Common myeloid progenitor, CD34-positive (primary cell): ENCODE data around the gene PITPNM2.
A peak's percentile ranks its signal among the peaks of the same experiment; 100 is the strongest.

Experiments
- CTCF ChIA-PET: fragments of 350-600 bp; sonication (Branson Sonifier 250); formaldehyde crosslinking; loops from one replicate; lab custom pipeline; 2021; ENCODE audit warnings: antibody characterized with exemption; lab: Charles Lee
- POLR2A ChIA-PET: fragments of 350-600 bp; sonication (Branson Sonifier 250); formaldehyde crosslinking; loops from one replicate; lab custom pipeline; 2021; ENCODE audit warnings: antibody characterized with exemption; lab: Charles Lee
- DNase-seq, 3 donors: peaks; one replicate each; pipeline versions ENCODE4 v3.0.0 to v3.0.0-alpha.2; 2013
- H3K27ac ChIP-seq, 2 experiments: 1 replicate in 1 of 2; 2 replicates in 1 of 2; pipeline ENCODE4 v1.7.0; 2013; ENCODE audit warnings: inconsistent platforms in 2 of 2, low read length in 2 of 2, mild to moderate bottlenecking in 2 of 2, low read depth in 1 of 2, moderate library complexity in 1 of 2; ENCODE audit not compliant: severe bottlenecking in 2 of 2, insufficient read depth in 1 of 2, poor library complexity in 1 of 2
- H3K27me3 ChIP-seq, 5 experiments: replicated peaks in 2 of 5; 1 replicate in 3 of 5; 2 replicates in 2 of 5; pipeline versions ENCODE4 v1.6.1 to v1.7.0; 2013; ENCODE audit warnings: low read length in 4 of 5, mild to moderate bottlenecking in 2 of 5, moderate library complexity in 2 of 5, inconsistent platforms in 1 of 5; ENCODE audit not compliant: insufficient read depth in 5 of 5, control insufficient read depth in 4 of 5
- H3K36me3 ChIP-seq, 4 experiments: 1 replicate in 2 of 4; 2 replicates in 2 of 4; pipeline versions ENCODE4 v1.6.1 to v1.7.0; 2013; ENCODE audit warnings: low read length in 3 of 4, control low read depth in 1 of 4, mild to moderate bottlenecking in 1 of 4; ENCODE audit not compliant: control insufficient read depth in 4 of 4, insufficient read depth in 4 of 4
- H3K4me1 ChIP-seq, 4 experiments: 1 replicate in 3 of 4; 2 replicates in 1 of 4; pipeline versions ENCODE4 v1.6.1 to v1.7.1; 2013; ENCODE audit warnings: low read length in 3 of 4, mild to moderate bottlenecking in 3 of 4, control low read depth in 1 of 4, inconsistent platforms in 1 of 4, moderate library complexity in 1 of 4; ENCODE audit not compliant: control insufficient read depth in 4 of 4, insufficient read depth in 4 of 4; ENCODE audit errors: control extremely low read depth in 1 of 4
- H3K4me3 ChIP-seq, 7 experiments: 1 replicate in 4 of 7; 2 replicates in 3 of 7; pipeline versions ENCODE4 v1.5.1 to v1.7.0; 2013; ENCODE audit warnings: mild to moderate bottlenecking in 7 of 7, low read length in 6 of 7, moderate library complexity in 6 of 7, inconsistent platforms in 2 of 7, low read depth in 2 of 7, control low read depth in 1 of 7; ENCODE audit not compliant: insufficient read depth in 4 of 7, control insufficient read depth in 1 of 7; ENCODE audit errors: extremely low read depth in 1 of 7
- H3K9me3 ChIP-seq, 5 experiments: 1 replicate in 4 of 5; 2 replicates in 1 of 5; pipeline versions ENCODE4 v1.6.1 to v1.7.1; 2013; ENCODE audit warnings: low read length in 4 of 5, mild to moderate bottlenecking in 2 of 5, inconsistent platforms in 1 of 5, low read depth in 1 of 5, moderate library complexity in 1 of 5; ENCODE audit not compliant: control insufficient read depth in 4 of 5, insufficient read depth in 2 of 5; ENCODE audit errors: control extremely low read depth in 1 of 5
- WGBS: methylation state at CpG from one replicate; pipeline ENCODE4 v1.1.5; 2013; ENCODE audit not compliant: insufficient coverage; 5-methylcytosine and 5-hydroxymethylcytosine counted together

The PITPNM2 gene

GRCh38 chr12:123140676-123141614 is 9.9 kb downstream of the PITPNM2 start:
- ChIA-PET CTCF (interaction anchor here (1.3 to 3.6 kb wide), 5 partner anchors 7 to 97 kb away, joined by 3 to 31 read pairs (median 5); partner anchors contain the start of gene PITPNM2), POLR2A (interaction anchor here (0.5 to 0.6 kb wide), 2 partner anchors 31 to 166 kb away, joined by 3 to 8 read pairs; partner anchors contain the start of gene OGFOD2)
- no peak overlapping the region for H3K4me3 ChIP-seq
- H3K36me3 ChIP-seq = no peaks in the 10 kb centered on the region
- H3K27me3 ChIP-seq = no peaks in the 10 kb centered on the region
- no peaks in the 10 kb centered on the region for H3K9me3 ChIP-seq
- H3K27ac ChIP-seq = peak overlapping the region in 1 of 2 experiments; percentile 44
- peaks cover 0 to 47% (median 41%) of the 10 kb centered on the region in 4 experiments for H3K4me1 ChIP-seq
- WGBS = 100% methylated on average over 4 of the region's 6 CpGs
- DNase-seq = no peak

GRCh38 chr12:123139926-123140675 is 10.8 kb downstream of the PITPNM2 start:
- ChIA-PET POLR2A (interaction anchor here (0.5 to 0.6 kb wide), 2 partner anchors 32 to 165 kb away, joined by 3 to 8 read pairs; partner anchors contain the start of gene OGFOD2), CTCF (interaction anchor here (1.3 to 2.0 kb wide), 4 partner anchors 10 to 75 kb away, joined by 3 to 5 read pairs (median 4); partner anchors contain the start of gene PITPNM2)
- DNase-seq = no peak
- Histone ChIP-seq H3K27me3 (no peaks in the 10 kb centered on the region), H3K36me3 (no peaks in the 10 kb centered on the region), H3K4me1 (peaks cover 0 to 44% (median 41%) of the 10 kb centered on the region in 4 experiments), H3K4me3 (no peak overlapping the region), H3K9me3 (no peaks in the 10 kb centered on the region), H3K27ac (peak overlapping the region in 1 of 2 experiments; percentile 44)
- 73% methylated on average over 6 of the region's 6 CpGs for WGBS

- no peak for DNase-seq
- Histone ChIP-seq H3K4me1 (peaks cover 0 to 25% (median 22%) of the 10 kb centered on the region in 4 experiments), H3K27me3 (no peaks in the 10 kb centered on the region), H3K27ac (no peak overlapping the region), H3K4me3 (no peak overlapping the region), H3K9me3 (no peaks in the 10 kb centered on the region), H3K36me3 (peaks cover 0 to 3% (median 0%) of the 10 kb centered on the region in 4 experiments)
- WGBS = 92% methylated on average over 5 of the region's 8 CpGs
- ChIA-PET POLR2A (interaction anchor here (0.7 kb wide), 1 partner anchor 55 kb away, joined by 3 read pairs; no protein-coding TSS in a partner anchor), CTCF (interaction anchor here (0.7 to 1.6 kb wide), 6 partner anchors 8 to 92 kb away, joined by 3 to 6 read pairs (median 3); partner anchors contain the start of gene PITPNM2)
Observed at GRCh38 chr12:123135688-123136087, 15.2 kb downstream of the PITPNM2 start.

- no peak for DNase-seq
- no peaks in the 10 kb centered on the region for H3K9me3 ChIP-seq
- H3K27ac ChIP-seq = no peak overlapping the region
- H3K4me1 ChIP-seq = peaks cover 0 to 16% (median 14%) of the 10 kb centered on the region in 4 experiments
- CTCF ChIA-PET = interaction anchor here (1.0 to 1.6 kb wide), 5 partner anchors 9 to 53 kb away, joined by 3 to 6 read pairs (median 3); no protein-coding TSS in a partner anchor
- peaks cover 0 to 3% (median 0%) of the 10 kb centered on the region in 4 experiments for H3K36me3 ChIP-seq
- no peaks in the 10 kb centered on the region for H3K27me3 ChIP-seq
- 100% methylated on average over 1 of the region's 6 CpGs for WGBS
- no peak overlapping the region for H3K4me3 ChIP-seq
- POLR2A ChIA-PET = interaction anchor here (0.7 kb wide), 1 partner anchor 11 kb away, joined by 6 read pairs; no protein-coding TSS in a partner anchor
Observed at GRCh38 chr12:123134826-123135225, 16.1 kb downstream of the PITPNM2 start.

- WGBS = 96% methylated on average over 8 of the region's 9 CpGs
- H3K27me3 ChIP-seq = no peaks in the 10 kb centered on the region
- CTCF ChIA-PET = interaction anchor here (1.0 to 1.6 kb wide), 6 partner anchors 8 to 78 kb away, joined by 3 to 6 read pairs (median 4); no protein-coding TSS in a partner anchor
Observed at GRCh38 chr12:123134271-123134671, 16.6 kb downstream of the PITPNM2 start.

GRCh38 chr12:123133701-123134100 is 17.2 kb downstream of the PITPNM2 start:
- ChIA-PET CTCF (interaction anchor here (1.1 to 1.6 kb wide), 3 partner anchors 8 to 78 kb away, joined by 3 to 4 read pairs (median 4); no protein-coding TSS in a partner anchor), POLR2A (no interaction called here)
- H3K9me3 ChIP-seq = no peaks in the 10 kb centered on the region
- peaks cover 0 to 3% (median 0%) of the 10 kb centered on the region in 4 experiments for H3K36me3 ChIP-seq
- H3K4me3 ChIP-seq = no peak overlapping the region
- H3K27ac ChIP-seq = no peak overlapping the region
- WGBS = 95% methylated on average over 9 of the region's 9 CpGs
- H3K4me1 ChIP-seq = peaks cover 0 to 14% (median 12%) of the 10 kb centered on the region in 4 experiments
- no peaks in the 10 kb centered on the region for H3K27me3 ChIP-seq
- no peak for DNase-seq

More at GRCh38 chr12:123134271-123134671, 16.6 kb downstream of the PITPNM2 start:
- Histone ChIP-seq H3K36me3 (peaks cover 0 to 3% (median 0%) of the 10 kb centered on the region in 4 experiments), H3K27ac (no peak overlapping the region), H3K4me3 (no peak overlapping the region), H3K4me1 (peaks cover 0 to 14% (median 12%) of the 10 kb centered on the region in 4 experiments), H3K9me3 (no peaks in the 10 kb centered on the region)
- DNase-seq = no peak
- POLR2A ChIA-PET = interaction anchor here (0.7 kb wide), 1 partner anchor 10 kb away, joined by 6 read pairs; no protein-coding TSS in a partner anchor
